Measurements from ENCODE around the gene ATPAF1.

The ATPAF1 gene

GRCh38 chr1:46681333-46682034 is 13.3 kb upstream of the ATPAF1 start:
- no peak overlapping the region for H3K4me3 ChIP-seq (ENCODE audit: low read depth, low read length)
- TF ChIP-seq, protein P1, sequence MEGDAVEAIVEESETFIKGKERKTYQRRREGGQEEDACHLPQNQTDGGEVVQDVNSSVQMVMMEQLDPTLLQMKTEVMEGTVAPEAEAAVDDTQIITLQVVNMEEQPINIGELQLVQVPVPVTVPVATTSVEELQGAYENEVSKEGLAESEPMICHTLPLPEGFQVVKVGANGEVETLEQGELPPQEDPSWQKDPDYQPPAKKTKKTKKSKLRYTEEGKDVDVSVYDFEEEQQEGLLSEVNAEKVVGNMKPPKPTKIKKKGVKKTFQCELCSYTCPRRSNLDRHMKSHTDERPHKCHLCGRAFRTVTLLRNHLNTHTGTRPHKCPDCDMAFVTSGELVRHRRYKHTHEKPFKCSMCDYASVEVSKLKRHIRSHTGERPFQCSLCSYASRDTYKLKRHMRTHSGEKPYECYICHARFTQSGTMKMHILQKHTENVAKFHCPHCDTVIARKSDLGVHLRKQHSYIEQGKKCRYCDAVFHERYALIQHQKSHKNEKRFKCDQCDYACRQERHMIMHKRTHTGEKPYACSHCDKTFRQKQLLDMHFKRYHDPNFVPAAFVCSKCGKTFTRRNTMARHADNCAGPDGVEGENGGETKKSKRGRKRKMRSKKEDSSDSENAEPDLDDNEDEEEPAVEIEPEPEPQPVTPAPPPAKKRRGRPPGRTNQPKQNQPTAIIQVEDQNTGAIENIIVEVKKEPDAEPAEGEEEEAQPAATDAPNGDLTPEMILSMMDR (IDR thresholded peaks at IDR 0.05; ENCODE audit: low read depth, low read length, missing control alignments) = no peak
- DNase-seq (ENCODE audit: low read depth) = no peak

DNA sequence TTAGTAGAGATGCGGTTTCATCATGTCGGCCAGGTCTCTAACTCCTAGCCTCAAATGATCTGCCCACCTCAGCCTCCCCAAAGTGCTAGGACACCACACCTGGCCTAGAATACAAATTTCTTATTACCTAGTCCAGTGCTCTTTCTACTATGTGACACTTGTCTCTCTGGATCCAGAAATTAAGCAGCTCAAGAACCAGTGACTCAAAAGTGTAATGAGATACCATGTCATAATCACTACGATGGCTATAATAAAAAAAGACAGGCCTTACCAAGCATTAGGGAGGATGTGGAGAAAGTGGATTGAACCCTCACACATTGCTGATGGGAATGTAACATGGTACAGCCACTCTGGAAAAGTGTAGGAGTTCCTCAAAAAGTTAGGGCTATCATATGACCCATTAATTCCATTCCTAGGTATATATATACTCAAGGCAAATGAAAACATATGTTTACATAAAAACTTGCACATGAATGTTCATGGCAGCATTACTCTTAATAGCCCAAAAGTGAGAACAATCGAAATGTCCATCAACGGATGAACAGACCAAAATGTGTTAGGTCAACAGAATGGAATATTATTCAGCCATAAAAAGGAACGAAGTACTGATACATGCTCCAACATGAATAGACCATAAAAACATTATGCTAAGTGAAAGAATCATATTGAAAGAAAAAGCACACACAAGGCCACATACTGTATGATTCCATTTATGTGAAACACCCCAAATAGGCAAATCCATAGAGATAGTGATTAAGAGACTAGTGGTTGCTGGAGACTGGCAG is 11.8 kb upstream of the ATPAF1 start:
- H3K4me3 ChIP-seq (ENCODE audit: low read depth, low read length) = no peak overlapping the region
- TF ChIP-seq, protein P1 (IDR thresholded peaks at IDR 0.05; ENCODE audit: low read depth, low read length, missing control alignments) = no peak
- no peak for DNase-seq (ENCODE audit: low read depth)

DNA sequence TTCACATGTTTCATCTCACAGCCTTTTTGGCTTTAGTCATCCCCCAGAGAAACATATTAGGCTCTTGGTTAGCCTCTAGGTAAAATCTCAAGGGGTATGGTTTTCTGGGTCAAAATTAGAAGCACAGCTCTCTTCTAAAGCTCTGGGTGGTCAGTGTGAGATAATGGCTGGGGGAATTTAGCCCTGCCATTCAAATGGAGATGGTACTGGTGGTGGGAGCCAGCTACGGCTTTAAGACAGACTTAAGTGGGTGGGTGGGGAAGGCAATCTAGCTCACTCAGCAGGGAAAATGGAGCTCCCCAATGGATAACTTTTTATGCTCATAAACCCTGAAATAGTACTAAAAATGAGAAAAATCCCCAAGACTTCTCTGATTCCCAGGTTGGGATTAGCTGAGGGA is 9.2 kb upstream of the ATPAF1 start:
- no peak overlapping the region for H3K4me3 ChIP-seq (ENCODE audit: low read depth, low read length)
- TF ChIP-seq, protein P1 (IDR thresholded peaks at IDR 0.05; ENCODE audit: low read depth, low read length, missing control alignments) = no peak
- DNase-seq (ENCODE audit: low read depth) = no peak

DNA sequence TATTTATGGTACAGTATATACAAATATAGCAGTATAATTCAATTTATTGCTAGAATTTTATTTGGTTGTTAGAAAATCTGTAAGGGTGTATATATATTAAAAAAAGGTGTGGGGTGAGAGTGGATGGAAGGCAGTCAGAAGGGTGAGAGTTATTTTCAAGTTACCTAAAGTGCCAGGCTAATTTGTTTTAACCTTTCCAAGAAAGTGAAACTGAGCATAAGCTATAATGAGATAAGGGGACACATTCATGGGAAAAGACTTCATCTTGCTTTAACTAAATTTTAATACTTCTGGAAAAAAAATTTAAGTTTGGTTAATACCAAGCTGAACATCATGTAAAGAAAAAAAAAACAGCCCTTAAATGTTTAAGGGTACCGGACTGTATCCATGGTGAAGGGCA is 8.4 kb upstream of the ATPAF1 start:
- TF ChIP-seq, protein P1 (IDR thresholded peaks at IDR 0.05; ENCODE audit: low read depth, low read length, missing control alignments) = no peak
- H3K4me3 ChIP-seq (ENCODE audit: low read depth, low read length) = no peak overlapping the region
- DNase-seq (ENCODE audit: low read depth) = no peak

GRCh38 chr1:46675549-46676314 is 7.6 kb upstream of the ATPAF1 start:
- no peak for DNase-seq (ENCODE audit: low read depth)
- TF ChIP-seq, protein P1 (IDR thresholded peaks at IDR 0.05; ENCODE audit: low read depth, low read length, missing control alignments) = no peak

DNA sequence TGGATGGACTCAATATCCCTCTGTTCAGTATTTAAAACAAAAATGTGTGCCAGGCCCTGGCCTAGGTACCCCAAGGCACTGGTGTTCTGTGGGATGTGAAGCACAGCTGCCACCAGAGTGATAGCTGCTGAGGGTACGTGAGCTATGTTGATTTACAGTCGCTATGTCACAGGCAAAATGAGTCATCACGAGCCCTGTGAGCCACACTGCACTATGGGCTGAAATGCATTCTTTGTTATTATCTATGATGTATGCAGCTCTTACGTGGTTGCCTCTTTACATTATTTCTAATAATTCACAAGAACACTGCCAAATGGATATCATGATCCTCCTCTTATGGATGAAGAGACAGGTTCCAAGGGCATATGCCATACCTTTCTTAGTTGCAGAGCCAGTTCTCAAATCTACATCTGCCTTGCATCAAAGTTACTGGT is 5.6 kb upstream of the ATPAF1 start:
- TF ChIP-seq, protein P1 (IDR thresholded peaks at IDR 0.05; ENCODE audit: low read depth, low read length, missing control alignments) = no peak
- no peak for DNase-seq (ENCODE audit: low read depth)
- no peak overlapping the region for H3K4me3 ChIP-seq (ENCODE audit: low read depth, low read length)

More at GRCh38 chr1:46675549-46676314, 7.6 kb upstream of the ATPAF1 start:
- no peak overlapping the region for H3K4me3 ChIP-seq (ENCODE audit: low read depth, low read length)
